GM21737 (cell line): ENCODE results near the gene KIF6.

ENCODE experiments used
- ATAC-seq: cut with Tn5 transposase; IDR thresholded peaks from one replicate; pipeline ENCODE4 v1.9.1; 2021; ENCODE audit warnings: mild to moderate bottlenecking, moderate library complexity; ENCODE audit not compliant: unreplicated experiment

KIF6 gene

GRCh38 chr6:39360378-39360777 lies 364.8 kb downstream of the KIF6 start:
- ATAC-seq = no peak

- ATAC-seq = no peak
These were observed 367.1 kb downstream of the KIF6 start for GRCh38 chr6:39357998-39358686.

- ATAC-seq = no peak
These were observed 371.4 kb downstream of the KIF6 start for GRCh38 chr6:39353698-39354315.

GRCh38 chr6:39350723-39351505 lies 374.3 kb downstream of the KIF6 start:
- no peak for ATAC-seq

- ATAC-seq = no peak
These were observed 376.5 kb downstream of the KIF6 start for GRCh38 chr6:39348740-39349139.

- no peak for ATAC-seq
These were observed 377.2 kb downstream of the KIF6 start for GRCh38 chr6:39347906-39348585.

- ATAC-seq = no peak
These were observed 378.0 kb downstream of the KIF6 start for GRCh38 chr6:39347206-39347605.

GRCh38 chr6:39344821-39345280 lies 380.4 kb downstream of the KIF6 start:
- no peak for ATAC-seq

GRCh38 chr6:39343396-39343870 lies 381.8 kb downstream of the KIF6 start:
- ATAC-seq = no peak

GRCh38 chr6:39342692-39343395 lies 382.4 kb downstream of the KIF6 start:
- peak; percentile 56 for ATAC-seq

- ATAC-seq = no peak
These were observed 383.3 kb downstream of the KIF6 start for GRCh38 chr6:39341937-39342336.

- no peak for ATAC-seq
These were observed 383.9 kb downstream of the KIF6 start for GRCh38 chr6:39341352-39341751.

GRCh38 chr6:39339868-39340550 lies 385.2 kb downstream of the KIF6 start:
- ATAC-seq = no peak

- no peak for ATAC-seq
These were observed 385.9 kb downstream of the KIF6 start for GRCh38 chr6:39339096-39339867.

GRCh38 chr6:39338397-39338796 lies 386.8 kb downstream of the KIF6 start:
- no peak for ATAC-seq

GRCh38 chr6:39335780-39336545 lies 389.2 kb downstream of the KIF6 start:
- no peak for ATAC-seq

- ATAC-seq = no peak
These were observed 391.4 kb downstream of the KIF6 start for GRCh38 chr6:39333644-39334438.

- no peak for ATAC-seq
These were observed 394.7 kb downstream of the KIF6 start for GRCh38 chr6:39330476-39330875.
